Spleen (tissue), 11 donors: ENCODE measurements around the gene PDGFD. TPM values are rescaled to one million over a fixed set of nuclear protein-coding genes. Genes with fewer than 3 reads are reported as not detected.

Experiments
- DNase-seq: peaks from one replicate; pipeline ENCODE4 v3.0.0-alpha.2; 2020
- H3K27ac ChIP-seq, 8 donors: fragments of 200-600 bp; sonication (generic) in 7 of 8; 1 replicate in 4 of 8; 2 replicates in 4 of 8; pipeline versions ENCODE4 v1.5.0 to v1.8.0; 2016 to 2021; ENCODE audit warnings: inconsistent platforms in 4 of 8, mild to moderate bottlenecking in 4 of 8, moderate library complexity in 1 of 8
- H3K27me3 ChIP-seq, 7 donors: fragments of 200-600 bp; sonication (generic) in 6 of 7; replicated peaks in 1 of 7; 1 replicate in 4 of 7; 2 replicates in 3 of 7; pipeline versions ENCODE4 v1.5.0 to v1.8.0; 2016 to 2021; ENCODE audit warnings: inconsistent platforms in 3 of 7, mild to moderate bottlenecking in 1 of 7
- H3K36me3 ChIP-seq, 6 donors: fragments of 200-600 bp; sonication (generic) in 5 of 6; 1 replicate in 4 of 6; 2 replicates in 2 of 6; pipeline versions ENCODE4 v1.5.0 to v1.8.0; 2016 to 2021; ENCODE audit warnings: inconsistent platforms in 2 of 6
- H3K4me1 ChIP-seq, 6 donors: fragments of 200-600 bp; sonication (generic) in 5 of 6; 1 replicate in 3 of 6; 2 replicates in 3 of 6; pipeline versions ENCODE4 v1.5.0 to v1.8.0; 2016 to 2021; ENCODE audit warnings: inconsistent platforms in 3 of 6
- H3K4me3 ChIP-seq, 8 donors: fragments of 200-600 bp; sonication (generic) in 7 of 8; 1 replicate in 4 of 8; 2 replicates in 4 of 8; pipeline versions ENCODE4 v1.5.0 to v1.8.0; 2016 to 2021; ENCODE audit warnings: inconsistent platforms in 4 of 8, mild to moderate bottlenecking in 4 of 8, moderate library complexity in 2 of 8
- H3K9me3 ChIP-seq, 8 donors: fragments of 200-600 bp; sonication (generic) in 7 of 8; 1 replicate in 4 of 8; 2 replicates in 4 of 8; pipeline versions ENCODE4 v1.5.0 to v1.8.0; 2016 to 2021; ENCODE audit warnings: inconsistent platforms in 4 of 8
- CTCF ChIP-seq, 11 experiments: fragments of 200-600 bp in 7 of 11; fragments of 450-650 bp in 4 of 11; sonication (generic) in 4 of 11; IDR thresholded peaks in 8 of 11; conservative IDR thresholded peaks in 3 of 11; 1 replicate in 7 of 11; 2 replicates in 4 of 11; pipeline versions ENCODE4 v1.4.0 to v1.8.0; 2016 to 2021; ENCODE audit warnings: antibody characterized with exemption in 11 of 11, inconsistent platforms in 4 of 11, mild to moderate bottlenecking in 1 of 11
- POLR2A ChIP-seq, 3 donors: fragments of 450-650 bp; IDR thresholded peaks; one replicate each; pipeline ENCODE4 v1.5.1; 2017; ENCODE audit warnings: antibody characterized with exemption in 3 of 3, mild to moderate bottlenecking in 1 of 3
- POLR2AphosphoS5 ChIP-seq, 3 donors: sonication (generic); formaldehyde crosslinking; IDR thresholded peaks; one replicate each; pipeline ENCODE4 v1.5.1; 2017; ENCODE audit warnings: antibody characterized with exemption in 3 of 3
- WGBS, 5 donors: extraction: QIAGEN DNeasy Blood & Tissue Kit in 3 of 5; methylation state at CpG; one replicate each; pipeline versions ENCODE4 v1.1.5 to v1.1.7; 2013 to 2018; 5-methylcytosine and 5-hydroxymethylcytosine counted together
- intact Hi-C: fragments of 100-400 bp; cut with DNase I; formaldehyde crosslinking; loops from one replicate; pipeline ENCODE4 v1.15.0; 2023; ENCODE audit warnings: low total_unique reads
- polyA plus RNA-seq, 3 donors: library from polyadenylated mRNA; stranded (reverse); fragments of 200-250 nt; gene quantifications; one replicate each; pipeline ENCODE4 v1.2.1, GENCODE V29; 2013
- total RNA-seq, 7 donors: library from RNA; depleted of rRNA in 3 of 7; stranded (reverse); fragments of >200 nt in 3 of 7; fragmentation: NEBNext Ultra II Directional in 4 of 7; extraction: Animal tissue kit (Norgen Biotek cat#: 25700) in 4 of 7; gene quantifications; one replicate each; pipeline versions ENCODE4 v1.1.0 to v1.2.1, GENCODE V29; 2016 to 2021
- donor health status: healthy with polysubstance abuse.
- donor health status: DM: no; HTN: no; CAD: no; lungs with moderate emphysema.
- donor health status: DM: no; HTN: no; CAD: no.
- donor health status: Bipolar disorder and iron deficiency.
- donor health status: healthy.
- donor health status: DM: no; HTN: no; CAD: no.
- donor health status: DM: yes; HTN: yes; CAD: no.

PDGFD gene
- total and polyA plus RNA-seq, 10 donors = 0.43 to 7.1 (median 3.4) TPM

DNA sequence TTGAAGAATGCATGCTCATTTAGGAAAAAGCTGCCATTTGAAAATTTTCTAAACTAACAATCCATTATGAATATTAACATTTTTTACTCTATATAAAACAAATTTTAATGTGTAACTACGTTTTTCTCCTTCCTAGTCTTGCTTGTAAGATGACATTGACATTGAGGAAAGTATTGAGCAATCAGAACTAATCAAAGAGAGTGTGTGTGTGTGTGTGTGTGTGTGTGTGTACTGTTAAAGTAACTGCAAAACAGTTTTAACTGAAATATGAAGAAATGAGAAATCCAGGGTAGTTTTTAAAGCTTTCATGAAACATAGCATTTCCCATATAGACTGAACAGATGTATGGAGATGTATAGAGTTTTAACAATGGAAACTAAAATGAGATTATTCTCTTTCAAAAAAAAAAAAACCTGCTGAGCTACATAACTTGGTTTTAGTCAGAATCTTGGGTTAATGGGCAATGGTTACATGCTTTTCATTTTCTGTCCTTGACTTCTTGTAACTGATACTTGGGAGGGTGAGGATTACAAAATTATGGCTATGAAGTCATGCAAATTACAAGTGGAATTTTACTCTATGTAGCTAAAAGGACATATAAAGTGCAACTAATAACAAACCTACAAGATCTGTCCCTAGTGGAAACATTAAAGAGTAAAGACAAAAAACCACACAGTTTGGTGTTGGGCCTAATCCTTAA, 2.0 kb downstream of the PDGFD start:
- DNase-seq = no peak
- Histone ChIP-seq H3K27me3 (peaks cover 0 to 41% (median 12%) of the 10 kb centered on the region in 7 donors), H3K27ac (no peak overlapping the region), H3K4me3 (no peak overlapping the region), H3K36me3 (no peaks in the 10 kb centered on the region), H3K4me1 (peaks cover 10 to 20% (median 17%) of the 10 kb centered on the region in 6 donors), H3K9me3 (no peaks in the 10 kb centered on the region)
- WGBS, 5 donors = 33 to 74% (median 53%) methylated on average over 1 of the region's 1 CpG
- intact Hi-C loops = no loop called here
- TF ChIP-seq POLR2A (IDR thresholded peaks at IDR 0.05) = no peak
- no peak for TF ChIP-seq POLR2AphosphoS5 (IDR thresholded peaks at IDR 0.05)
- no peak for TF ChIP-seq CTCF (IDR thresholded peaks at IDR 0.05 in 8 of 11, conservative IDR thresholded peaks at IDR 0.05 in 3 of 11)

DNA sequence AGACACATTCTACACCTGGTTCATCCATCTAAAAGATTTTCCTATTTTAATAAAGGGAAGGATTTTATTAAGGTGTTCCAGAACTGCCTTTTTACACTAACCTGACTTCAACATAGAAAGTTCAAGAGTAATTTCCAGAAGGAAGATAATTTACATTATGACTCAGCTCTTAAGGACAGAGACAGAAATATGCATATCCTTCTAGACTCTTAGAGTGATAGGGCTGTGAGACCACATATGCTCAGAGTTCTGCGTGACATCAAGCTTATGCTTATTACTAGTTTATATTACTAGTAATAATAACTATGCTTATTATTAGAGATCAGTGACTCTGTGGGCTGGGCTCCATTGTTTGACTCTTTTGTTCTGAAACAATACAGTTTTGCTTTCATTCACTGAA, 4.6 kb downstream of the PDGFD start:
- Histone ChIP-seq H3K27me3 (peaks cover 0 to 34% (median 12%) of the 10 kb centered on the region in 7 donors), H3K4me3 (no peak overlapping the region), H3K36me3 (no peaks in the 10 kb centered on the region), H3K27ac (no peak overlapping the region), H3K4me1 (peaks cover 10 to 17% (median 16%) of the 10 kb centered on the region in 6 donors), H3K9me3 (no peaks in the 10 kb centered on the region)
- intact Hi-C loops = loop anchor here (10.0 kb wide), 1 partner anchor 475 kb away; no protein-coding TSS in a partner anchor
- TF ChIP-seq POLR2A (IDR thresholded peaks at IDR 0.05) (no peak), CTCF (IDR thresholded peaks at IDR 0.05 in 8 of 11, conservative IDR thresholded peaks at IDR 0.05 in 3 of 11) (no peak)
- 82 to 98% (median 91%) methylated on average over 1 of the region's 1 CpG for WGBS, 5 donors
- no peak for DNase-seq

- intact Hi-C loops = loop anchor here (10.0 kb wide), 1 partner anchor 471 kb away; no protein-coding TSS in a partner anchor
Observed at GRCh38 chr11:104155375-104155774, 8.6 kb downstream of the PDGFD start.

More at GRCh38 chr11:104155375-104155774, 8.6 kb downstream of the PDGFD start:
- Histone ChIP-seq H3K4me3 (no peak overlapping the region), H3K9me3 (no peaks in the 10 kb centered on the region), H3K36me3 (no peaks in the 10 kb centered on the region), H3K27me3 (peaks cover 0 to 2% (median 0%) of the 10 kb centered on the region in 7 donors), H3K27ac (no peak overlapping the region), H3K4me1 (peaks cover 0 to 13% (median 7%) of the 10 kb centered on the region in 6 donors)
- 63 to 73% (median 72%) methylated on average over 1 of the region's 1 CpG for WGBS, 5 donors
- TF ChIP-seq POLR2AphosphoS5 (IDR thresholded peaks at IDR 0.05) (no peak), POLR2A (IDR thresholded peaks at IDR 0.05) (no peak), CTCF (IDR thresholded peaks at IDR 0.05 in 8 of 11, conservative IDR thresholded peaks at IDR 0.05 in 3 of 11) (no peak)
- no peak for DNase-seq
